ENCODE data around the gene ARMH1.

Gene ARMH1

GRCh38 chr1:44723496-44724295, 49.2 kb downstream of the ARMH1 start:
- no peak overlapping the region for H3K4me3 ChIP-seq (ENCODE audit: low read length)
- DNase-seq (ENCODE audit: low read depth): no peak
- no peak for TF ChIP-seq CTCF (conservative IDR thresholded peaks at IDR 0.05; ENCODE audit: low read length)

GRCh38 chr1:44724296-44724954, 49.9 kb downstream of the ARMH1 start:
- DNase-seq (ENCODE audit: low read depth): no peak
- no peak overlapping the region for H3K4me3 ChIP-seq (ENCODE audit: low read length)
- no peak for TF ChIP-seq CTCF (conservative IDR thresholded peaks at IDR 0.05; ENCODE audit: low read length)

- no peak overlapping the region for H3K4me3 ChIP-seq (ENCODE audit: low read length)
- no peak for DNase-seq (ENCODE audit: low read depth)
- no peak for TF ChIP-seq CTCF (conservative IDR thresholded peaks at IDR 0.05; ENCODE audit: low read length)
These were observed 50.6 kb downstream of the ARMH1 start for GRCh38 chr1:44724955-44725698.

- peak; percentile 95 for DNase-seq (ENCODE audit: low read depth)
- TF ChIP-seq CTCF (conservative IDR thresholded peaks at IDR 0.05; ENCODE audit: low read length): peak; percentile 78
- H3K4me3 ChIP-seq (ENCODE audit: low read length): peak within 1 kb of the TSS; percentile 35
These were observed 56.4 kb downstream of the ARMH1 start, which contains the start of gene RNU5D-1 for GRCh38 chr1:44730741-44731512. RNU5D-1 (minus strand) TSS chr1:44731170.

DNA sequence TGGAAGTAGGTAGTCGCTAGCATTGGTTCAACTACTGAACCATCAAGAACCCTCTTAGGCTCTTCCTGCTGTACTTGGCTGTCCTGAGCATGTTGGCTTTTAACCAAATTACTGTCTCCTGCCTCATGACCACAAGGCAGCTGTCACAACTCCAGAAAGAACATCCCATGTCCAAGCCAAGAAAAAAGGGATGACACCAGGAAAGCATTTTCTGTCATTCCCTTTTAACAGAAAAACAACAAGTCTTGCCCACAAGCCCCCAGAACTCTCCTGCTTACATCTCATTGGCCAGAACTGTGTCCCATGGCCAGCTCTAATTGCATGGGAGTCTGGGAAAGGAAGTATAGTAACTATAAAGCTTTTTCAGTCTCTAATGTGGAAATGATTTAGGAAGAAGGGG, 58.9 kb downstream of the ARMH1 start:
- DNase-seq (ENCODE audit: low read depth): peak; percentile 91
- TF ChIP-seq CTCF (conservative IDR thresholded peaks at IDR 0.05; ENCODE audit: low read length): no peak
- no peak overlapping the region for H3K4me3 ChIP-seq (ENCODE audit: low read length)

- DNase-seq (ENCODE audit: low read depth): no peak
- TF ChIP-seq CTCF (conservative IDR thresholded peaks at IDR 0.05; ENCODE audit: low read length): no peak
These were observed 59.3 kb downstream of the ARMH1 start for GRCh38 chr1:44733784-44734183.

More at GRCh38 chr1:44733784-44734183, 59.3 kb downstream of the ARMH1 start:
- H3K4me3 ChIP-seq (ENCODE audit: low read length): no peak overlapping the region
